Effector memory CD4-positive, alpha-beta T cell (primary cell): ENCODE measurements around the gene FPR2.

Experiments
- DNase-seq, 3 donors: peaks; one replicate each; pipeline ENCODE4 v3.0.0-alpha.2; 2020
- H3K27ac ChIP-seq: 2 replicates; pipeline ENCODE4 v1.7.0; 2013; ENCODE audit warnings: mild to moderate bottlenecking, low read length, moderate library complexity; ENCODE audit not compliant: insufficient read depth, poor library complexity, severe bottlenecking
- H3K27me3 ChIP-seq: replicated peaks from 2 replicates; pipeline ENCODE4 v1.7.0; 2013; ENCODE audit warnings: mild to moderate bottlenecking, low read length; ENCODE audit not compliant: insufficient read depth, control insufficient read depth, poor library complexity, severe bottlenecking
- H3K36me3 ChIP-seq: 2 replicates; pipeline ENCODE4 v1.7.0; 2013; ENCODE audit warnings: mild to moderate bottlenecking, low read length, moderate library complexity; ENCODE audit not compliant: control insufficient read depth, insufficient read depth
- H3K4me1 ChIP-seq: 2 replicates; pipeline ENCODE4 v1.7.0; 2013; ENCODE audit warnings: low read length, mild to moderate bottlenecking; ENCODE audit not compliant: control insufficient read depth, insufficient read depth, poor library complexity, severe bottlenecking
- H3K4me3 ChIP-seq: 2 replicates; pipeline ENCODE4 v1.7.0; 2013; ENCODE audit warnings: low read length, low read depth, mild to moderate bottlenecking; ENCODE audit not compliant: insufficient read depth, poor library complexity, severe bottlenecking
- H3K9me3 ChIP-seq: 2 replicates; pipeline ENCODE4 v1.7.0; 2013; ENCODE audit warnings: mild to moderate bottlenecking, low read length, moderate library complexity; ENCODE audit not compliant: control insufficient read depth

Gene FPR2

DNA sequence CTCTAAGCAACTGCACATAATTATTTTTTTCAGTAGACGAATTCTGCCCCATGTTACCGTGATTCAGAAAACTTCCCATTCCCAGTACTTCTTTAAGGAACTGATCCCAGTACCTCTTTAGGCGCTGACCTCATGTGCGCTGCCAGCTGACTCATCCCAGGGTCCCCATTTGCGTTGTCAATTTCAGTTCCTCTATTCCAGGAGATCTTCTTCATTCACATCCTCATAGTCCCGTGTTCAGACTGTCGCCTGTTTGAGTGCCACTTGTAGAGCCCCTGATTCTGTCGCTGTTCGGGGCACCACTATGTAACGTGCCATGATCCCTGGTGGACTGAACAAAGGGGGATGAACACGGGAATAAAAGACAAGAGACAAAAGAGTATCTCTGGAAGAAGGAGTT is 50.4 kb downstream of the FPR2 start:
- H3K36me3 ChIP-seq = no peaks in the 10 kb centered on the region
- H3K4me1 ChIP-seq = no peaks in the 10 kb centered on the region
- H3K27ac ChIP-seq = no peak overlapping the region
- no peaks in the 10 kb centered on the region for H3K27me3 ChIP-seq
- DNase-seq = no peak
- no peaks in the 10 kb centered on the region for H3K9me3 ChIP-seq
- H3K4me3 ChIP-seq = no peak overlapping the region

GRCh38 chr19:51815043-51815442 is 54.1 kb downstream of the FPR2 start:
- H3K36me3 ChIP-seq = no peaks in the 10 kb centered on the region
- no peak overlapping the region for H3K27ac ChIP-seq
- no peaks in the 10 kb centered on the region for H3K4me1 ChIP-seq
- DNase-seq = no peak
- no peaks in the 10 kb centered on the region for H3K27me3 ChIP-seq
- H3K4me3 ChIP-seq = no peak overlapping the region
- no peaks in the 10 kb centered on the region for H3K9me3 ChIP-seq

DNA sequence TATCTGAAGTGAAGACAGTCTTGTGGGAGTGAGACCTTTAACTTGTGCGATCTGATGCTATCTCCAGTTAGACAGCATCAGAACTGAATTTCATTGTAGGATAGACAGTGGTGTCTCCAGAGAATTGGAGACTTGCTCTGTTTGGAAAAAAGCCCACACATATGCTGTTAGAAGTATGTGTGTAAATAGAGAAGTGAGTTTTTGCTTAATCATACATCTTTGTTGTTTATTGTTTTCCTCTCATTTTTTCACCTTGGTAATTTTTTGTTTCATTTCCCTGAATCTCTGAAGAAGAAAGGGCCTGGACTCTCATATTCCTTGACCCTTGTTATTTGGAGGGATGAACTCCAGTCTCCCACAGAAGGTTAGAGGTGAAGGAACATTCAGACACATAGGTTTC is 55.7 kb downstream of the FPR2 start:
- H3K27me3 ChIP-seq = no peaks in the 10 kb centered on the region
- H3K36me3 ChIP-seq = no peaks in the 10 kb centered on the region
- H3K9me3 ChIP-seq = no peaks in the 10 kb centered on the region
- no peaks in the 10 kb centered on the region for H3K4me1 ChIP-seq
- no peak for DNase-seq
- H3K4me3 ChIP-seq = no peak overlapping the region
- H3K27ac ChIP-seq = no peak overlapping the region

GRCh38 chr19:51820011-51820410 is 59.0 kb downstream of the FPR2 start:
- no peaks in the 10 kb centered on the region for H3K36me3 ChIP-seq
- no peak overlapping the region for H3K4me3 ChIP-seq
- H3K27ac ChIP-seq = no peak overlapping the region
- no peaks in the 10 kb centered on the region for H3K27me3 ChIP-seq
- no peak for DNase-seq
- no peaks in the 10 kb centered on the region for H3K9me3 ChIP-seq
- no peaks in the 10 kb centered on the region for H3K4me1 ChIP-seq
